C4-2B (cell line): Measurements from ENCODE around the gene ITPR1.
"Not testable (repeated sequence)": the region's sequence is repeated elsewhere in the genome, so short reads cannot be mapped to it uniquely, and the experiment has no call there.

Experiments
- CTCF ChIP-seq: fragments of 450-650 bp; conservative IDR thresholded peaks from 2 replicates; pipeline ENCODE4 v1.5.1; 2017; ENCODE audit warnings: mild to moderate bottlenecking
- ZFX ChIP-seq: fragments of 450-650 bp; IDR thresholded peaks from 2 replicates; pipeline ENCODE4 v1.6.1; 2017

GRCh38 chr3:4762481-4763230 is 269.5 kb downstream of the ITPR1 start:
- not testable (repeated sequence) for TF ChIP-seq CTCF, ZFX
